Endothelial cell (in vitro differentiated cells): ENCODE measurements around the gene SLC30A7. TPM values are rescaled to one million over a fixed set of nuclear protein-coding genes. Genes with fewer than 3 reads are reported as not detected.

Experiments used
- DNase-seq: peaks from one replicate; pipeline ENCODE4 v3.0.0; 2021; ENCODE audit warnings: low spot score
- H3K27ac Mint-ChIP-seq: one replicate; pipeline ENCODE4 v1.8.0; 2021; ENCODE audit warnings: mixed read lengths, inconsistent platforms; ENCODE audit not compliant: unreplicated experiment
- H3K27me3 Mint-ChIP-seq: one replicate; pipeline ENCODE4 v1.8.0; 2021; ENCODE audit warnings: mild to moderate bottlenecking, moderate library complexity, mixed read lengths, inconsistent platforms; ENCODE audit not compliant: unreplicated experiment
- H3K36me3 Mint-ChIP-seq: one replicate; pipeline ENCODE4 v1.8.0; 2021; ENCODE audit warnings: mild to moderate bottlenecking, low read depth, mixed read lengths, inconsistent platforms; ENCODE audit not compliant: unreplicated experiment
- H3K4me1 Mint-ChIP-seq: one replicate; pipeline ENCODE4 v1.8.0; 2021; ENCODE audit warnings: mild to moderate bottlenecking, mixed read lengths, inconsistent platforms; ENCODE audit not compliant: unreplicated experiment
- H3K4me3 Mint-ChIP-seq: one replicate; pipeline ENCODE4 v1.8.0; 2021; ENCODE audit warnings: mild to moderate bottlenecking, mixed read lengths, inconsistent platforms; ENCODE audit not compliant: unreplicated experiment
- H3K9me3 Mint-ChIP-seq: one replicate; pipeline ENCODE4 v1.8.0; 2021; ENCODE audit warnings: mixed read lengths, inconsistent platforms; ENCODE audit not compliant: unreplicated experiment
- total RNA-seq: library from RNA; stranded (reverse); fragmentation: NEBNext Ultra II Directional; extraction: Animal tissue kit (Norgen Biotek cat#: 25700); gene quantifications from one replicate; pipeline ENCODE4 v1.2.1, GENCODE V29; 2021; ENCODE audit not compliant: unreplicated experiment
- TF ChIP-seq, protein P1 (sequence below): fragments of 200-600 bp; sonication (generic); IDR thresholded peaks from one replicate; pipeline ENCODE4 v1.5.0; 2021; ENCODE audit warnings: antibody characterized with exemption; ENCODE audit not compliant: unreplicated experiment

SLC30A7 gene
- total RNA-seq, 1 donor from 2014 or later, result 33.2 TPM

DNA sequence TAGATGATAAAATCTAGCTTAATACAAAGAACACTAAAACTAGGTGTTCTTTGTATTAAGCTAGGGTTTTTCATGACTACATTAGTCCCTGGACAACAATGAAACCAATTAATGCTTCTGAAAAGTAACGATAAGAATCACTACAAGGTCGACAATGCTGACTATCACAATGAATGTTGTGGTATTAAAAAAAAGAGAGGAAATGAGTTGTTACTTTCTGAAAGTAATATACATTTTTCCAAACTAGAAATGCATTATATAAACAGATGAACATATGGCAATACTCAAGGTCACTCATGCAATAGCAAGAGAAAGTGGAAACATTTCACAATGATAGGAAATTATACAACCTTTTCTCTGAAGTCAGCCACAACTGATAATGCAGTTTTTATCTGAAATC is 110.7 kb downstream of the SLC30A7 start:
- Mint-ChIP-seq H3K36me3 (peaks cover 6% of the 10 kb centered on the region), H3K4me3 (no peak overlapping the region), H3K4me1 (peaks cover 16% of the 10 kb centered on the region), H3K27ac (no peak overlapping the region), H3K9me3 (no peaks in the 10 kb centered on the region), H3K27me3 (no peaks in the 10 kb centered on the region)
- TF ChIP-seq, protein P1, sequence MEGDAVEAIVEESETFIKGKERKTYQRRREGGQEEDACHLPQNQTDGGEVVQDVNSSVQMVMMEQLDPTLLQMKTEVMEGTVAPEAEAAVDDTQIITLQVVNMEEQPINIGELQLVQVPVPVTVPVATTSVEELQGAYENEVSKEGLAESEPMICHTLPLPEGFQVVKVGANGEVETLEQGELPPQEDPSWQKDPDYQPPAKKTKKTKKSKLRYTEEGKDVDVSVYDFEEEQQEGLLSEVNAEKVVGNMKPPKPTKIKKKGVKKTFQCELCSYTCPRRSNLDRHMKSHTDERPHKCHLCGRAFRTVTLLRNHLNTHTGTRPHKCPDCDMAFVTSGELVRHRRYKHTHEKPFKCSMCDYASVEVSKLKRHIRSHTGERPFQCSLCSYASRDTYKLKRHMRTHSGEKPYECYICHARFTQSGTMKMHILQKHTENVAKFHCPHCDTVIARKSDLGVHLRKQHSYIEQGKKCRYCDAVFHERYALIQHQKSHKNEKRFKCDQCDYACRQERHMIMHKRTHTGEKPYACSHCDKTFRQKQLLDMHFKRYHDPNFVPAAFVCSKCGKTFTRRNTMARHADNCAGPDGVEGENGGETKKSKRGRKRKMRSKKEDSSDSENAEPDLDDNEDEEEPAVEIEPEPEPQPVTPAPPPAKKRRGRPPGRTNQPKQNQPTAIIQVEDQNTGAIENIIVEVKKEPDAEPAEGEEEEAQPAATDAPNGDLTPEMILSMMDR, result no peak
- DNase-seq, result no peak

DNA sequence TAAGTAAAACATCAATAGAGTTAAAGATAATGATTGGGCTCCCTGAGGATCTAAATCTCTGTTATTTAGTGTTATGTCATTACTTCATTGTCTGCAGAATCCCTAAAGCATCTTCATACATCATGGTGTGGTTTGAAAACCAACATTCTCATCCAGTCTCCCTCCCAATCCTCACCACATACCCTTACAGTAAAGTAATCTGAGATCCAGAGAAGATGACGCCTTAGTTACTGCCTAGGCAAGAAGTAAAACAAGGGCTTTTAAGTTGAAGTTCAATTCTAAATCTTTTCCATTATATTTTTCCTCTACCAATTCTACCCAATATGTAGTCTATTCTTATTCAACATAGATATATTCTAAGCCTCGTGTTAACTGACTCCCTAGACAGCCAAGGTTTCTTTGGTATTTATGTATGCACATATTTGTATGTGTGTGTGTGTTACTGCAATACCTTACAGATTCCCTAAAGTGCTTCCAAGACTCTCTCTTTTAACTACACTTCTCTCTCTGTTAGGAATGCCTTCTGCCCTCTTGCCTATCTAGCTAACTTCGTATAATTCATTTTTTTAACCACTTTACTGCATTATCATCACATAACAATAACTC is 112.4 kb downstream of the SLC30A7 start:
- Mint-ChIP-seq H3K4me3 (no peak overlapping the region), H3K4me1 (peaks cover 2% of the 10 kb centered on the region), H3K27me3 (no peaks in the 10 kb centered on the region), H3K36me3 (peaks cover 6% of the 10 kb centered on the region), H3K9me3 (no peaks in the 10 kb centered on the region), H3K27ac (no peak overlapping the region)
- no peak for DNase-seq
- TF ChIP-seq, protein P1, result no peak

DNA sequence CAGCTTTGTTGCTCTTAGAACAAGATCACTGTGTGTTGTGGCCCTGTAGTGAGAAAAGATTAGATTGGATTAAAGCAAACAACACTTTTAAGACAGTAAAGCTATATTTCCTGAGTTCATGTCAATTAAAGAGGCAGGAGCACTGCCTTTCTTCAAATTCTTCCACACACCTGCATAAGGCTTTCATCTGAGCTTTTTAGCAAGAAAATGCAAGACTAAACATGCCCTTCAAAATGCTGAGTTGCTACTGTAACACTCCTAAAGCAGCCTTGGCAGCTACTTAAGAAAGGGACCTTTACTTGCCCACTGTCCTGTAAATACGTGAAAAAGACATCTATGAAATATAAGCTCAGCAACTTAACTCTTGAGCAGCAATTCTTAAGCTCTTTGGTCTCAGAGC is 117.9 kb downstream of the SLC30A7 start:
- H3K4me1 Mint-ChIP-seq, result no peaks in the 10 kb centered on the region
- DNase-seq, result no peak
- TF ChIP-seq, protein P1, result no peak
- H3K36me3 Mint-ChIP-seq, result peaks cover 3% of the 10 kb centered on the region
- H3K4me3 Mint-ChIP-seq, result no peak overlapping the region
- H3K27ac Mint-ChIP-seq, result no peak overlapping the region
- no peaks in the 10 kb centered on the region for H3K9me3 Mint-ChIP-seq
- no peaks in the 10 kb centered on the region for H3K27me3 Mint-ChIP-seq

DNA sequence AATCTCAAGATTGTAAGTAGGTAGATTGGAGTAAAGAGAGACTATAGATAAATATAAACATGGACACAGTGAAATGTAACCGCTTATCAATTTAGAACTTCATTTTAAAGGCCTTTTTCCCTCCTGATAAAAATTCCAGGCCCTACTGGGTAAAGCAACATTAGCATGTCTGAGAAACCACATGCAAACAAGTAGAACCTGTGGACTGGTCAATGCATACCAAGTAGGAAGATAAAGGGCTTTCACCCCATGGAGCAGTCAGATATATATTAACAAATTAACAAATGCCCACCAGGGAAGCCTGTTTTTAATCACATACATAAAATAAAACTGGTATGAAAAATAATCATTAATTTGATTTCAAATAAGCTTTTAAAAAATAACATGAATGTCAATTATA is 121.6 kb downstream of the SLC30A7 start:
- no peaks in the 10 kb centered on the region for H3K9me3 Mint-ChIP-seq
- no peaks in the 10 kb centered on the region for H3K4me1 Mint-ChIP-seq
- DNase-seq, result no peak
- no peak overlapping the region for H3K4me3 Mint-ChIP-seq
- no peaks in the 10 kb centered on the region for H3K27me3 Mint-ChIP-seq
- no peak overlapping the region for H3K27ac Mint-ChIP-seq
- no peaks in the 10 kb centered on the region for H3K36me3 Mint-ChIP-seq
- TF ChIP-seq, protein P1, result no peak

DNA sequence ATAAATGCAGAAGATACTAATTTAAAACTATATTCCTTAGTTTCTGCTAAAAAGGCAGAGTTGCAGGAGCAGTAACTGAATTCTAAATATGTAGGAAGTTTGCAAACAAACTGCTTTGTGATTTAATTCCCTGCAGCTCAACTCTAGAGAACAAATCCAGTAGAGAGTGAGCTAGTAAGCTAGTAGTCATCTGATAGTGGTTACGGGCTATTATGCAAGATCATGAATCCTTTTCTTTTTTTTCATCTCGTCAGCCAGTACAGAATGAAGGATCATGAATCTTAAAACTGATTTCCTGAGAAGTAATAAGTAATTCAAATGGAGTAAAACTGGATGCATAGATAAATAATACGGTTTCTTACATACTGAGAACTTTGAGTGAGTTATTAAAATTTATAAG is 126.4 kb downstream of the SLC30A7 start:
- H3K4me1 Mint-ChIP-seq, result peaks cover 21% of the 10 kb centered on the region
- H3K4me3 Mint-ChIP-seq, result no peak overlapping the region
- no peaks in the 10 kb centered on the region for H3K36me3 Mint-ChIP-seq
- no peaks in the 10 kb centered on the region for H3K27me3 Mint-ChIP-seq
- no peaks in the 10 kb centered on the region for H3K9me3 Mint-ChIP-seq
- no peak overlapping the region for H3K27ac Mint-ChIP-seq
- TF ChIP-seq, protein P1, result no peak
- no peak for DNase-seq
